SU-DHL-6 (cell line): ENCODE results near the gene CDC20.
"Not testable (repeated sequence)": the region's sequence is repeated elsewhere in the genome, so short reads cannot be mapped to it uniquely, and the experiment has no call there.

Experiments
- H2AFZ ChIP-seq: fragments of 200-600 bp; sonication (generic); 2 replicates; pipeline ENCODE4 v1.6.1; 2014; ENCODE audit warnings: low read depth, mild to moderate bottlenecking, moderate library complexity, mixed read lengths, antibody characterized with exemption, low read length; ENCODE audit not compliant: severe bottlenecking
- H3F3A ChIP-seq: fragments of 200-600 bp; shearing (Covaris generic); 2 replicates; pipeline ENCODE4 v1.6.0; 2016; ENCODE audit warnings: antibody characterized with exemption, mild to moderate bottlenecking; ENCODE audit not compliant: insufficient read depth
- H3K27ac ChIP-seq: fragments of 200-600 bp; sonication (generic); 2 replicates; pipeline ENCODE4 v1.5.1; 2016; ENCODE audit warnings: low read depth, mild to moderate bottlenecking, low read length, moderate library complexity, mixed read lengths
- H3K27me3 ChIP-seq: fragments of 200-600 bp; sonication (generic), shearing (Covaris generic); 2 replicates; pipeline ENCODE4 v1.6.0; 2014; ENCODE audit warnings: mild to moderate bottlenecking, low read length
- H3K36me3 ChIP-seq: fragments of 200-600 bp; sonication (generic); 2 replicates; pipeline ENCODE4 v1.6.1; 2014; ENCODE audit warnings: mild to moderate bottlenecking, low read length, mixed read lengths
- H3K4me2 ChIP-seq: fragments of 300-600, 200-600 bp; shearing (Covaris generic), sonication (generic); 2 replicates; pipeline ENCODE4 v1.6.0; 2014; ENCODE audit warnings: low read length, low read depth, mild to moderate bottlenecking; ENCODE audit not compliant: poor library complexity, severe bottlenecking
- H3K4me3 ChIP-seq: fragments of 200-600 bp; sonication (generic); 2 replicates; pipeline ENCODE4 v1.5.1; 2014; ENCODE audit warnings: antibody characterized with exemption, low read length, mild to moderate bottlenecking, mixed read lengths; ENCODE audit not compliant: insufficient read depth, poor library complexity, severe bottlenecking
- H3K79me2 ChIP-seq: fragments of 200-600 bp; sonication (generic); 2 replicates; pipeline ENCODE4 v1.6.1; 2014; ENCODE audit warnings: mild to moderate bottlenecking, low read length, moderate library complexity; ENCODE audit not compliant: insufficient read depth
- H3K9ac ChIP-seq: fragments of 200-600 bp; sonication (generic); 2 replicates; pipeline ENCODE4 v1.7.0; 2014; ENCODE audit warnings: mild to moderate bottlenecking, low read length
- H3K9me2 ChIP-seq: fragments of 200-600 bp; sonication (generic); replicated peaks from 2 replicates; pipeline ENCODE4 v1.6.1; 2014; ENCODE audit warnings: low read length; ENCODE audit not compliant: insufficient read depth
- H3K9me3 ChIP-seq: fragments of 200-600 bp; sonication (generic); 2 replicates; pipeline ENCODE4 v1.6.1; 2014; ENCODE audit warnings: low read length, mixed read lengths; ENCODE audit not compliant: insufficient read depth
- H4K20me1 ChIP-seq: fragments of 200-600 bp; sonication (generic); 2 replicates; pipeline ENCODE4 v1.6.1; 2014; ENCODE audit warnings: low read depth, mild to moderate bottlenecking, antibody characterized with exemption, low read length, moderate library complexity, mixed read lengths
- EZH2phosphoT487 ChIP-seq: fragments of 200-600 bp; sonication (generic), shearing (Covaris generic); conservative IDR thresholded peaks from 2 replicates; pipeline ENCODE4 v1.6.1; 2018; ENCODE audit warnings: mild to moderate bottlenecking, antibody characterized with exemption, low read length, moderate library complexity, mixed read lengths
- TF ChIP-seq, protein P1 (sequence below): fragments of 200-600 bp; sonication (generic); IDR thresholded peaks from one replicate; pipeline ENCODE4 v1.5.1; 2017; ENCODE audit warnings: antibody characterized with exemption, mild to moderate bottlenecking, low read length, moderate library complexity; ENCODE audit not compliant: insufficient read depth, poor library complexity, severe bottlenecking

CDC20 gene

DNA sequence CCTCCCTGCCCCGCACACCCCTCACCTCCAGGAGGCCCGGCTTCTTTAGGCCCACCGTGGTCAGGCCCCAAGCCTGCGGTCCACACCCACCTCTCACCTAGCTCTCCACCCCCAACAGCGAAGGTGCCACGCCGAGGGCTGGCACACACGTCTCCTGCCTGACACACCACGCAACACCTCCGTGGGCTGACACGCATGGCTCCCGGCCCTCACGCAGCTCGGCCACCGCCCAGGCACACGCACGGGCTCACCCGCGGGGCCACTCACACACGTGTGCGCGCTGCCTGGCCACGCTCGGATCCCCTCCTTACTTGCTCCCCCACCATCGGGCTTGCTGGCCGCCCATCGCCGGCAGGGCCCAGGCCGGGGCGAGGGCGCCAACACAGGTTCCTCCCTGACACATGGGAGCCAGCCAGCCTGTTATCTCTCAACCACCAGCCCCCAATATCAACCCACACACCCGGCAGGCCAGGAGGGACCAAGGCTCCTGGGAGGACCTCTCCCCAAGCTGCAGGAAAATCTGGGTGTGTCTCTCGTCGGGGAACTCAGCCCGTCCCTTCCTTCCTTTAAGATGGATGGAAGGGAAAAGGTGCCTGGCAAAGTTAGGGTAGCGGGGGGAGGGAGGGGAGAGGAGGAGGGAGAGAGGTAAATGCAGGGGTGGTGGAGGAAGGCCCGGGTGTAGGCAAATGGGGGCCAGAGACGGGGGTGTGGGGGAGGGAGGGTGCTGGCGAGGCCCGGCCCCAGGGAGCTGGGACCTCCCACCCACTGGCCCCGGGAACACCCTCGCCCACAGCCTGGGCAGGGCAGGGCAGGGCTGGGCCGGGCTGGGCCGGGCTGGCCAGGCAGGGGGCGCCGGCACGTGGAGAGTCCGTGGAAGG, 8.5 kb downstream of the CDC20 start:
- peak overlapping the region; percentile 94 for H3K9ac ChIP-seq
- no peaks in the 10 kb centered on the region for H3K36me3 ChIP-seq
- no peaks in the 10 kb centered on the region for H3K27me3 ChIP-seq
- H3K4me2 ChIP-seq: peak overlapping the region; percentile 86
- H3K4me3 ChIP-seq: peak overlapping the region; percentile 98
- H3F3A ChIP-seq: peaks cover 21% of the 10 kb centered on the region
- peaks cover 28% of the 10 kb centered on the region for H3K79me2 ChIP-seq
- H3K9me2 ChIP-seq: no peaks in the 10 kb centered on the region
- peak overlapping the region; percentile 42 for H2AFZ ChIP-seq
- H3K27ac ChIP-seq: peak overlapping the region; percentile 84
- H3K9me3 ChIP-seq: no peaks in the 10 kb centered on the region
- no peak for TF ChIP-seq EZH2phosphoT487
- TF ChIP-seq, protein P1, sequence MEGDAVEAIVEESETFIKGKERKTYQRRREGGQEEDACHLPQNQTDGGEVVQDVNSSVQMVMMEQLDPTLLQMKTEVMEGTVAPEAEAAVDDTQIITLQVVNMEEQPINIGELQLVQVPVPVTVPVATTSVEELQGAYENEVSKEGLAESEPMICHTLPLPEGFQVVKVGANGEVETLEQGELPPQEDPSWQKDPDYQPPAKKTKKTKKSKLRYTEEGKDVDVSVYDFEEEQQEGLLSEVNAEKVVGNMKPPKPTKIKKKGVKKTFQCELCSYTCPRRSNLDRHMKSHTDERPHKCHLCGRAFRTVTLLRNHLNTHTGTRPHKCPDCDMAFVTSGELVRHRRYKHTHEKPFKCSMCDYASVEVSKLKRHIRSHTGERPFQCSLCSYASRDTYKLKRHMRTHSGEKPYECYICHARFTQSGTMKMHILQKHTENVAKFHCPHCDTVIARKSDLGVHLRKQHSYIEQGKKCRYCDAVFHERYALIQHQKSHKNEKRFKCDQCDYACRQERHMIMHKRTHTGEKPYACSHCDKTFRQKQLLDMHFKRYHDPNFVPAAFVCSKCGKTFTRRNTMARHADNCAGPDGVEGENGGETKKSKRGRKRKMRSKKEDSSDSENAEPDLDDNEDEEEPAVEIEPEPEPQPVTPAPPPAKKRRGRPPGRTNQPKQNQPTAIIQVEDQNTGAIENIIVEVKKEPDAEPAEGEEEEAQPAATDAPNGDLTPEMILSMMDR: no peak
- no peaks in the 10 kb centered on the region for H4K20me1 ChIP-seq

DNA sequence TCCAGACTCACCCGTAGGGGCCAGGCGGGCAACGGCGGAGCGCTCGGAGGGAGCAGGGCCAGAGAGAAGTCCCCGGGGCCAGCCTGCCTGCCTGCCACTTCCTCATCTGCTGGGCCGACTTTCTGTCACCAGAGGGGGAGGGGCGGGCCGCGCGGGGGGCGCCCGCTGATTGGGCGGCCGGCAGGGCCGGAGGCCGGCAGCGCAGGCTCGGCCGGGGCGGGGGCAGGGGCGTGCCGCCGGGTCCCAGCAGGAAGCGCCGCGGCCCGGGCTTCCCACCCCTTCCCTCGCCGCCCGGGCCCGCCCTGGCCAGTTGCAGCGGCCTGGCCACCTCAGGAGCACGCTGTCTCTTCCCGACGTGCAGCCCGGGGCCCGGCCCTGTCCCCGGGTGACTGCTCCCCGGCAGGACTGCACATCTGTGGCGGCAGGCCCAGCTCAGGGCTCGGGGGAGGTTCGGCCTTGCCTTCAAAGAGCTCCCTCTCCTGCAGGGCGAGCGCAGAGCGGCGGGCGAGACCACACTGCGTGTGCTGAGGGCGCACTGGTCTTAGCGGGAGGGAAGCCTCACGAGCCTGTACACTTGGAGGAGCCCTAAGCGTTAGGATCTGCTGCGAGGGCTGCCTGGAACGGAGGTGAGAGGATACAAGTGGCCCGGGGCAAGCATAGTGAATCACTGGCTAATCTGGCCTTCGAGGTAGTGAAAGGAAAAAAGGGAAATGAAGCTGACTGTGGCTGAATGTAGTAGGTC, 9.3 kb downstream of the CDC20 start, which contains the start of gene ELOVL1:
TSS of gene ELOVL1 (minus strand) at position 108 of the 742 bp plus-strand sequence. CDS start 2,402 bp downstream, outside the sequence.
- H3K9me3 ChIP-seq: no peaks in the 10 kb centered on the region
- peak within 1 kb of the TSS; percentile 84 for H3K27ac ChIP-seq
- H3K4me2 ChIP-seq: peak within 1 kb of the TSS; percentile 86
- H3K9me2 ChIP-seq: no peaks in the 10 kb centered on the region
- no peaks in the 10 kb centered on the region for H3K36me3 ChIP-seq
- H3K79me2 ChIP-seq: peaks cover 28% of the 10 kb centered on the region
- H3F3A ChIP-seq: peaks cover 14% of the 10 kb centered on the region
- TF ChIP-seq, protein P1: no peak
- no peak for TF ChIP-seq EZH2phosphoT487
- H3K4me3 ChIP-seq: peak within 1 kb of the TSS; percentile 98
- no peaks in the 10 kb centered on the region for H3K27me3 ChIP-seq
- peak within 1 kb of the TSS; percentile 94 for H3K9ac ChIP-seq
- H4K20me1 ChIP-seq: no peaks in the 10 kb centered on the region
- H2AFZ ChIP-seq: peak within 1 kb of the TSS; percentile 58

DNA sequence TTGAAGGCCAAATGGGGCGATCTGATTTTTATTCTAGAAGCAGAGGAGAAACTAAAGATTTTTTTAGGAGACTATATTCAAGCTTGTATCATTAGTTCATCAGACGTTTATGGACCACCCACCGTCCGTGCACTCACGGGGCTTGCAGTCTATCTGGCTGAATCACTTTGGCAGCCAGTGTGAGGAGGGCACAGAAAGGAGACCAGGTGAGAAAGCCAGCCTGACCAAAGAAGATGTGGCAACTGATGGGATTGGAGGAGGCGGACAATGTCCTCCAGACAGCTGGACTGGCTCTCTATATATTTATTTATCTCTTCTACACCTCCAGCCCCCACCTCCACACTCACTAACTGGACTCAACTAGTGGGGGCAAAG, 9.9 kb downstream of the CDC20 start:
- H3K79me2 ChIP-seq: peaks cover 28% of the 10 kb centered on the region
- no peaks in the 10 kb centered on the region for H3K36me3 ChIP-seq
- peak overlapping the region; percentile 76 for H3K4me3 ChIP-seq
- H3K27ac ChIP-seq: peak overlapping the region; percentile 84
- H3K9me3 ChIP-seq: no peaks in the 10 kb centered on the region
- H2AFZ ChIP-seq: no peak overlapping the region
- TF ChIP-seq EZH2phosphoT487: no peak
- TF ChIP-seq, protein P1: no peak
- H3K9me2 ChIP-seq: no peaks in the 10 kb centered on the region
- H3K9ac ChIP-seq: peak overlapping the region; percentile 94
- H3F3A ChIP-seq: peaks cover 12% of the 10 kb centered on the region; the same call in 1 of the 2 replicates
- peak overlapping the region; percentile 64 for H3K4me2 ChIP-seq
- H3K27me3 ChIP-seq: no peaks in the 10 kb centered on the region
- no peaks in the 10 kb centered on the region for H4K20me1 ChIP-seq

DNA sequence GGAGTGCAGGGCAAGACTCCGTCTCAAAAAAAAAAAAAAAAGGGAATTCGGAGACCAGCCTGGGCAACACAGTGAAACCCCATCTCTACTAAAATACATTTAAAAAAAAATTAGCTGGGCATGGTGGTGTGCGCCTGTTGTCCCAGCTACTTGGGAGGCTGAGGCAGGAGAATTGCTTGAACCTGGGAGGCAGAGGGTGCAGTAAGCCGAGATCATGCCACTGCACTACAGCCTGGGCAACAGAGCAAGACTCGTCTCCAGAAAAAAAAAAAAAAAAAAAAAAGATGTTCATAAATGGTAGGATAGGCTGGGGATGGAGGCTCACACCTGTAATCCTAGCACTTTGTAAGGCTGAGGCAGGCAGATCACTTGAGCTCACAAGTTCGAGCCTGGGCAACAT, 11.0 kb downstream of the CDC20 start:
- not testable (repeated sequence) for H3K27ac ChIP-seq, H3F3A ChIP-seq
- peaks cover 28% of the 10 kb centered on the region for H3K79me2 ChIP-seq

More for the DNA sequence above, 11.0 kb downstream of the CDC20 start:
- H3K4me3 ChIP-seq, H3K9me2 ChIP-seq, H2AFZ ChIP-seq, H3K9me3 ChIP-seq, H3K4me2 ChIP-seq, H3K27me3 ChIP-seq, H3K9ac ChIP-seq, H3K36me3 ChIP-seq, H4K20me1 ChIP-seq: not testable (repeated sequence)
